HG03175 (cell line): Measurements from ENCODE around the gene LOXL4.

ENCODE experiments used
- ATAC-seq: cut with Tn5 transposase; IDR thresholded peaks from one replicate; pipeline ENCODE4 v1.9.1; 2021; ENCODE audit warnings: mild to moderate bottlenecking, moderate library complexity; ENCODE audit not compliant: unreplicated experiment

Gene LOXL4

GRCh38 chr10:98267894-98268693 lies at the start of gene LOXL4:
Gene LOXL4 (minus strand): TSS chr10:98268194. CDS start chr10:98263019, 5,175 bp downstream.
- ATAC-seq: no peak

GRCh38 chr10:98316661-98317060 lies 48.7 kb upstream of the LOXL4 start:
- no peak for ATAC-seq

DNA sequence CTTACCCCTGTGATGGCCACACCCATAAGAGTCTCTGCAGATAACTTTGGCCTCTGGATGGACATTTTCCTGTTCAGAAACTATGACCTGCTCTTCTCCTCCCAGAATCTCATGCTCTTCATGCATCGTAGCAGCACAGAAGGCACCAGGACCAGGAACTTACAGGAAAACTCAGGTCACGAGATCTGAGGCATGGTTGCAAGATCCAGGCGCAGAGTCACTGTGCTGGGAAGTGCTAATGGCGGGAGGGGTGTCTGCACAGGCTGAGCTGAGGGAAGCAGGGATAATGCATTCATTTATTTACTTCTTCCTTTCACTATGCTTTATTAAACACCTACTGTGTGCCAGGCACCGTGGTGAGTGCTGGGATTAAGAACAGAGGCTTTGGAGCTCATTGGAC lies 48.2 kb upstream of the LOXL4 start:
- no peak for ATAC-seq

DNA sequence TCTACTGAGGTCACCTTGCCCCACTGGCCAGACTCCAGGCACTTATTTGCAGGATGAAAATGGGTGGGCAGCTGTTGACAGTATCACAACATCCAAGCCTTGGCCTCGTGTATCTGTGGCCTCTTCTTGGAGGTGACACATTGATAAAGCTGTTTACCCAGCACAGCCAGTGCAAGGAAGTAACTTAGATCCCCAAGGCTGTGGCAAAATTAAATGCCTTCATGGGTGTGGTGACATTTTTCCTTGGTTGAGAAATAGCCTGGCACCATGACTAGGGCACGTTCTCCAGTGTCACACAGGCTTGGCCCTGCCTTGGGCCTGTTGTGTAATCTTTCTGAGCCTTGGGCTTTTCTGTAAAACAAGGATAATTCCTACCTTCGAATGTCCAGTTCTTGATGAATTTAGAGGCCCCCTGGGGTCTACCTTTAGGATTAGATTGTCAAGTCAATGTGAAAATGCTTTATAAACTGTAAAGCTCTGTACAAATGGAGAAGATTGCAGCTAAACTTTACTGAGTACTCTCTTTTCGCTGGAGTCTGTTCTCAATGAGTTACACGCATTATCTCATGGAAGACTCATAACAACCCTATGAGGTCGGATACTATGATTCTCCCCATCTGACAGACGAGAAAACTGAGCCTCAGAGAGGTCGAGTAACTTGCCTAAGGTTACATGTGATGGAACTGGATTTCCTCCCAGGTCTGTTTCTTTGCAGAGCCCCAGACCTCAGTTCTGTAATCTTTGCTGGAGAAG lies 46.7 kb upstream of the LOXL4 start:
- ATAC-seq: no peak

DNA sequence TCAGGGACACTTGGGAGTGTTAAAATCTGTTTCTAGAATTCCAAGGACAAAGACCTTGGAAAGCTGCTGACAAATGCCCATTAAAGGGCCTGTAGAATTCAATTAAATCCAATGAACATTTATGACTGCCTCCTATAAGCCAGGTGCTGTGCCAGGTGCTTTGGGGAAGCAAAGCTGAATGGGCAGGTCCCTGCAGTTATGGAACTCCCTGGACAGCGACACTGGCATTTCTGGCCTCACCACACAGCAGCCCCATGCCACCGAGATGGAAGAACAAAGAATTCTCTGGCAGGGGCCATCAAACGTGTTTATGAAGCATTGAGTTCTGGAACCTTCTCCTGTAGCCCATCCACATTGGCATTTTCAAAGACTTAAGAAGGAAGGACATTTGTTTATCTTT lies 45.6 kb upstream of the LOXL4 start:
- no peak for ATAC-seq

DNA sequence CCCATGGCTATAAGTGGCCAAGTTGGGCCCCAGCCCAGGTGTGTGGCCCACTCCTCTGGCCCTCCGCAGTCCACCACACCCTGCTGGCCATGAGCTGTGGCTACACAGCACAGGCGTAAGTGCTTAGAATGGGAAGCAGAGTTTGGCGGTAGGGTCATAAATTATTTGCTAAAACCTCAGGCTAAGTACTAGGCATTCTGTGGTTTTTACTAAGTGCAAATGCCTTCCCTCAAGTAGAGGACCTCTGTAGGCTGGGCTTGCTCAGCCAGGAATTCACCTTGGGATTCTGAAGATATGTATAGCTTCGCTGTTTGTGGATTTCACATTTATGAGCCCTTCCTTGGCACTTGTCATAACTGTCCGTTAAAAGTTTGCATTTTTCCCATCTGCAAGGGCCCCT lies 44.8 kb upstream of the LOXL4 start:
- ATAC-seq: no peak

DNA sequence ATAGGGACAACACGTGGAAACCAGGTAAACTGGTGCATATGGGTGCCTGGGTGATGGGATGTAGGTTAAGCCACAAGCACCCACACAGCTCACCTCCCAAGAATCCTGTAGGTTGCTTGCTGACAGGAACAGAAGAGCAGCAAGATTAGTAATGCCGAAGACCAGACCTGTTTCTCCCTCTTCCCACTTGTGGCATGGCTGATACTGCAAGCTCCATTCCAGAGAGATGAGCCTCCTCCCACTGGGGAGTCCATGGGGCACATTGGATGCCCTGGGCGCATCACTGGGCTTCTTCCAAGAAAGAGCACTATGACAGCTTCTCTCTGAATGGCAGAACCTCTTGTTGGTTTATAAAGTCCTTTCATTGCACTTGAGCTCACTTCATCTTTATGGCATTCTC lies 44.4 kb upstream of the LOXL4 start:
- no peak for ATAC-seq

DNA sequence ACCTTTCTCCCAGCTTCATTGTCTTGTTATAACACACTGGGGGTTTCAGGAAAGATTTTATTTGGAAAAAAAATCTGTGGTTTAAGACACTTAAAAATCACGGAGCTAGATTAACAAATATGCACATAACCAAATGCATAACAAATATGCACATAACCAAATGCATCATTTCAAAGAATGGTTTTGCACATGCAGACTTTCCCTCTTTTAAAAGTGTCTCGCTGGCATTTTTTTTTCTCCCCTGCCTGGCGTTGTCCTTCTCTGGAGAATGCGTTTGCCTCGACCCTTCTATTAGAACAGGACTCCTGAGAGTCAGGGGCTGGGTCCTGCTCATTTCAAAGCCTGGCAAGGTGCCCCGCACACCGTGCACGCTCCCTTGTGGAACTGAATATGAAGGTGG lies 42.7 kb upstream of the LOXL4 start:
- ATAC-seq: no peak

DNA sequence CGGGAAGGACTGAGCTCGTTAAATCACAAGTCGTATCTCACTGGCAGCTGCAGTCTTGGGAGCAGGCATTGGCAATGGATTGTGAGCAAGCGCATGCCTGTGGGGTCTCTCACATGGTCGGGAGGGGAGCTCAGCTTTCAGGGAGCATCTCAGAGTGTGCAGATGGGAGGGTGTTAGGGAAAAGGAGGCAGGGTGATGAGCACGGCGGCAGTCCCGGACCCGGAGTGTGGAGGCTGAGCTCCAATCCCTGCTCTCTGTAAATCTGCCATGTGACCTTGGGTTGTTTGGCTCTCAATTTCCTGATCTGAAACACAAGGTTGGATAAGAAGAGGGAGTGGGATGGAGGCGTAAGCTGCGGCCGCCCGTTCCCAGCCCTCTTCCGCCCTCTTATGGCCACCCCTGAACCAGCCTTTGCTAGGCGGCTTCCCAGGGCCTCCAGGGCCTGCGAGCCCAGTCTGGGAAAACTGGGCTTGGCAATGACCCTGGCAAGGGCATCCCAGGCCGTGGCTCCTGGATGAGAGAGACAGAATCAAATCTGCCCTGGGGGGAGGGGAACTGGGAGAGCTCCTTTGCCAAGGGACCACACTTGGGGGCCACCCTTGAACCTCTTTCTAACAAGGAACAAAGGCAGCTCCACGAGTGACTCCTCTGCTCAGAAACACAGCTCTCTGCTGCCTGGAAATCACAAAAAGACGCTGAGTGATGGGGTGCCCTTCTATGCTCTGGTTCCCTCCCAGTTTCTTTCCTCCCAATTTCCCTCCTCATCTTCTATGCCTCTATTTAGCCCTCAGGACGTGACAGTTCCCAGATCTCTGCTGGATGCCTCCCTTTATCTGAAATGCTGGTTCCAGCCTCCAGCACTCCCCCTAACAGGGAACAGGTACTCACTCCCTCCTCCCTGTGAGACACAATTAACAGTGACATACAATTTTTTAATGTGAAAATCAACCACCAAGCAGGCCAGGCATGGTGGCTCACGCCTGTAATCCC lies 41.7 kb upstream of the LOXL4 start:
- no peak for ATAC-seq

GRCh38 chr10:98308669-98309365 lies 40.8 kb upstream of the LOXL4 start:
- ATAC-seq: no peak

GRCh38 chr10:98307916-98308541 lies 40.0 kb upstream of the LOXL4 start:
- ATAC-seq: no peak

DNA sequence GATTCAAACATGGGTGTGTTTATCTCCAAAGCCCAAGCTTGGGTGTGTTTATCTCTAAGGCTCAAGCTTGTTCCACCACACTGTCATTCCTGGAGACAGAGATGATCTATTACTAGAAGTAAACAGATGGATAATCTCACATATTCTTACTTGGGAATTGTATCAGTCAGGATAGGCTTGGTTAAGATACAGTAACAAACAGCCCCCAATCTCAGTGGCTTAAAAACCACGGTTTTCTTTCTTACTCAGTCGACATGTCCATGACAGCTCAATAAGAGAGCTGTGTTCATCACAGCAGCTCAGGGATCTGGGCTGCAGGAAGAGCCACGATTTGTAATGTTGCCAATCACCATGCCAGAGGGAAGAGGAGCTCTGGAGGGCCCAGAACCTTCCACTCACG lies 38.5 kb upstream of the LOXL4 start:
- ATAC-seq: no peak

DNA sequence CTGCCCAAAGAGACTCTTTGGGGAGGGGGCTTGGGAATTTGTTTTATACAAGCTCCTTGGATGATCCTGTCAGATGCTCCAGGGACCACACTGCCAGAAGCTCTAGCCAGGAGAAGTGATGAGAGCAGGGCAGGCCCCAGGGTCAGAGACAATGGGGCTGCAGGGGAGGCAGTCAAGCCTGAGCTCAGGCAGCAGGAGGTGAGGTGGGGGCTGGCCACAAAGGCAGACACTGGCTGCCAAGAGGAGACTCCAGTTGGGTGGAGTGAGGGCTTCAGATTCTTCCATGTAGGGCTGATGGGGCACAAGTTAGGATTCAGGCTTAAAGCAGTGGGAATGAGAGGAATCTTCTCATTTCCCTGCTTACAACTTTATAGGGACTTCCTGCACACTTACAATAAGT lies 35.6 kb upstream of the LOXL4 start:
- ATAC-seq: no peak

- ATAC-seq: no peak
These were observed 34.9 kb upstream of the LOXL4 start for GRCh38 chr10:98302741-98303365.

DNA sequence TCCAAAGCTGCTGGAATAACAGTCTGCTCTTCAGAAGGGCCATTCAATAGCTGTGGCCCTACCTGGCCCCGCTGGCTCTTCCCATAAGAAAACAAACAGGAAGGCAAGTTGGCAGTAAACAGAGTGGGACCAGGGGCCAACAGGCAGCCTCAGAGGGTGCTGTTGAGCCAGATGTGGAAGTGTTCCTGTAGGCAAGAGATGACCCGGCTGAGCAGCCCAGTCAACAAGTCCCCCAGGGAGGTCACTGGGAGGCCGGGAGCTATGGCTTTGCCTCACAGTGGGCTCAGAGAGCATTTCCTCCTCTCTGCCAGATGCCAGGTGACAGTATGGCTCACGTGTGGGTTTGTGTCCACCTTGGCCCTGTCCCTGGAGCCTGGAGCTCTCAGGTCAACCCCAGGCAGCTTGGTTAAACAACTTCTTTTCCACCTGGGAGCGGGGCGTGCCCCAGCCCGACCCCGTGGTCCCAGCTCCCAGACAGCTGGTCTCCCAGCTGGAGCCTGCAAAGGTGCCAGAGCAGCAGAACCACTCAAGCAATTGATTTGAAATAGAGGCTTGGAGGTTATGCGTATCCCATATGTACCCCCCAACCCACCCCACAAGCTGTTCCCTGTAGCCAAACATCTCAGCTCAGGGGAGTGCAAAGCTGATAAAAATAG lies 33.8 kb upstream of the LOXL4 start:
- ATAC-seq: no peak

- ATAC-seq: no peak
These were observed 32.7 kb upstream of the LOXL4 start for GRCh38 chr10:98300526-98301229.

GRCh38 chr10:98299341-98299740 lies 31.3 kb upstream of the LOXL4 start:
- ATAC-seq: no peak

DNA sequence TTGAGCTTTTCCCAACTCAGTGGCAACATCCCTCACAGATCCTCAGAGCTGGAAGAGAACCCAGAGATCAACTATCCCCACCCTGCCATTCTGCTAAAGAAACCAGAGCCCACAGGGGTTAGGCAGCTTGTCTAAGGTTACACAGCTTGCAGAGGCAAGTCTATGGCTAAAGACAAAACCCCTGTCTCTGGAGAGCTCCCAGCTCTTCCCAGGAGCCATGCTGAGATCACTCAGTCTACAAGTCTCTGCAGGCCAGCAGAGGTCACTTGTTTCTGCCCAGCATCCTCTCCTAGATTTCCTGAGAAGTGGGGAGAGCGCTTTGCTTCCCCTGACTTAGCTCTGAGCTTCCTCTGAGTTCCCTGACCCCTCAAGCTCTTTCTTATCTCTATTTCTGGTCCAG lies 28.5 kb upstream of the LOXL4 start:
- no peak for ATAC-seq

- no peak for ATAC-seq
These were observed 27.9 kb upstream of the LOXL4 start for GRCh38 chr10:98295907-98296306.
